AG09309 (cell line): ENCODE measurements around the gene LSP1.

Source experiments
- DNase-seq: peaks from one replicate; pipeline ENCODE4 v3.0.0-alpha.2; 2010; ENCODE audit warnings: low read depth
- H3K4me3 ChIP-seq: 2 replicates; pipeline ENCODE4 v1.5.1; 2011; ENCODE audit warnings: mild to moderate bottlenecking, low read depth, low read length, moderate library complexity; ENCODE audit not compliant: control insufficient read depth
- TF ChIP-seq, protein P1 (sequence below): IDR thresholded peaks from 2 replicates; pipeline ENCODE4 v1.5.1; 2011; ENCODE audit warnings: mild to moderate bottlenecking, low read depth, low read length, inconsistent platforms; ENCODE audit not compliant: insufficient read depth, control insufficient read depth; ENCODE audit errors: missing control alignments

LSP1 gene

DNA sequence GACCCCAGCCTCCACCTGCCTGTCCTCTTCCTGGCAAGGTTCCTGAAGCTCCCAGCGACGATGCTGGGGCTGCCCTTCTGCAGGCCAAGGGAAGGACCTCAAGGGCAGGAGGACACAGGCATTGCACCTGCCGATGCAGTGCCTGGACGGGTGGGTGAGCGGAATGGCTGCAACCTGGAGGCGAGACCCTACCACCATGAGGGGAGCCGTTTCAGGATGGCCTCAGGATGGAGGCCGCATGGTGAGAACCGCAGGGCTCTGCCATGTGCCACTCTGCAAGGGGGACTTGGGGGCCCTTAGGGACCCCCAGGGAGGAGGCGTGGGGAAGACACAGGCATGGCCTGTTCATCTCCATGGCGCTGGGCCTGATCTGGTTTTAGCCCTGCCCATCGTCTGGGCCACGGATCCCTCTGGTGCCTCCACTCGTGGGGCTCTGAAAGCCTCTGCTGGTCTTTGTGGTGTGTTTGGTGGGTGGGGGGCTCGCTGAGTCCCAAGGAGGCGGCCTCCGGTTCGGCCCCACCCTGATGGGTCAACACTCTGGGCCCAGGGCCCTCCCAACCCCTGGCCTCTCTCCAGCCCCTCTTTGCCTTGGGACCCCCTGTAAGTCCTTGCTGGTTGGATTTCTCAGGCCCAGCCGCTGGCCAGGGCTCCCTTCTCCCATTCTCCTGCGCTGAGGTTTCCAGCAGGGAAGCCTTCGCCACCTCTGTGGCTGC lies 1.3 kb upstream of the LSP1 start:
- H3K4me3 ChIP-seq: no peak overlapping the region
- no peak for DNase-seq
- TF ChIP-seq, protein P1, sequence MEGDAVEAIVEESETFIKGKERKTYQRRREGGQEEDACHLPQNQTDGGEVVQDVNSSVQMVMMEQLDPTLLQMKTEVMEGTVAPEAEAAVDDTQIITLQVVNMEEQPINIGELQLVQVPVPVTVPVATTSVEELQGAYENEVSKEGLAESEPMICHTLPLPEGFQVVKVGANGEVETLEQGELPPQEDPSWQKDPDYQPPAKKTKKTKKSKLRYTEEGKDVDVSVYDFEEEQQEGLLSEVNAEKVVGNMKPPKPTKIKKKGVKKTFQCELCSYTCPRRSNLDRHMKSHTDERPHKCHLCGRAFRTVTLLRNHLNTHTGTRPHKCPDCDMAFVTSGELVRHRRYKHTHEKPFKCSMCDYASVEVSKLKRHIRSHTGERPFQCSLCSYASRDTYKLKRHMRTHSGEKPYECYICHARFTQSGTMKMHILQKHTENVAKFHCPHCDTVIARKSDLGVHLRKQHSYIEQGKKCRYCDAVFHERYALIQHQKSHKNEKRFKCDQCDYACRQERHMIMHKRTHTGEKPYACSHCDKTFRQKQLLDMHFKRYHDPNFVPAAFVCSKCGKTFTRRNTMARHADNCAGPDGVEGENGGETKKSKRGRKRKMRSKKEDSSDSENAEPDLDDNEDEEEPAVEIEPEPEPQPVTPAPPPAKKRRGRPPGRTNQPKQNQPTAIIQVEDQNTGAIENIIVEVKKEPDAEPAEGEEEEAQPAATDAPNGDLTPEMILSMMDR: no peak

DNA sequence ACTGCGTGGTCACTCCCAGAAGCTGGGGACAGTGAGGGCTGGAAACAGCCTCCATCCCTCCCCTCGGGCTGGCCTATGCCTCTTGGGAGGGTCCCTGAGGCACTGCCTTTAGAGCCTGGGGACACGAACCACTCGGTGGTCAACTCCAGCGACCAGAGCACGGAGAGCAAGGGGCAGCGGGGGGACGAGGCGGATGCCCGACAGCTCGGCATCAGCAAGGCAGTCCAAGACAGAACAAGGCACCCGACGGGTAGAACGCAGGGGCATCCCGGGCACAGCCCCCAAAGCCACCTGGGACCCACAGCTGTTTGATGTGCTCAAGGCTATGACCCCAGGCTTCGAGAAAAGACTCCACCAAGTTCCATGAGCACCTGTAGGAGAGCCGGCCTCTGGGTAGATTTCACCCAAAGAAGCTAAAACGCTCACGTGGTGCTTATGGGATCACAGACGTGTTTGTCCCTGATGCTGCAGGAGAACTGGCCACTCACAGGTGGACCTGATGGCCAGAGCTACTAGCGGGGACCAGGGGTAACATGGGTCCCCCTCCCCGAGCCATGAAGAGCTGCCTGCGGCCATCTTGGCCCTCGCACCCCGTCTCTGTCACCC lies 510 bp upstream of the LSP1 start:
- TF ChIP-seq, protein P1: no peak
- DNase-seq: no peak
- no peak overlapping the region for H3K4me3 ChIP-seq

DNA sequence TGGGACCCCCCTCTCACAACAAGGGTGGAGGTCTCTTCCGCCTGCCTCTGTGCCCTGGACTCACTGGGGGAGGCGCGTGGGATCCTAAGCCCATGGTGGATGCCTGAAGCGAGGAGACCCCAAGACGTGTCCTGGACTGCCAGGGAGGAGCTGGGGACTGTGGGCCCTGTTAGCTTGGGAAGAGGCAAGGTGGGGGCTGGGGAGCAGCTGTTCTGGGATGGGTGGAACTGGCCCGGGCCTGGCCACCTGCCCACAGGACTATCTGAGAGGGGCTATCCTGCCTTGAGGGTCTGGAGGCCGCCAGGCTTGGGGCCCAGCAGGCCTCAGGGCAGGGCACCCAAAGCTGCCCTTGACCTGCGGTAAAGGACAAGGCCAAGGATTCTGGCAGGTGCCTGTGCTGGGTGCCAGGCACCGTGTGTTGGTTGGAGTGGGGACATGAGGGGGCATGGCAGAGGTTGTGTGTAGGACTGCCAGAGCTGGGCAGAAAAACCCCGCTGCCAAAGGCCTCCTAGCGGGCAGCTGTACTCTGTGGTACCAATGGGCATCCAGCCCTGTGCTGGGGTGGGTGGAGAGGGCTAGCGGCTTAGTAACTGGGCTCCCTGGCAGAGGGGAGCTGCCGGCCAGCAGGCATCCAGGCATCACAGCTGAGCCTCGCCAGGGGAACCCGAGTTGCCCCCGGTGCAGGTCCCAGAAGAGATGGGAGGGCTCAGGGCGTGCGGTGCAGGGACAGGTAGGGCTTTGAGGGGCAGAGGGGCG lies 670 bp downstream of the LSP1 start:
- H3K4me3 ChIP-seq: no peak overlapping the region
- TF ChIP-seq, protein P1: no peak
- no peak for DNase-seq

DNA sequence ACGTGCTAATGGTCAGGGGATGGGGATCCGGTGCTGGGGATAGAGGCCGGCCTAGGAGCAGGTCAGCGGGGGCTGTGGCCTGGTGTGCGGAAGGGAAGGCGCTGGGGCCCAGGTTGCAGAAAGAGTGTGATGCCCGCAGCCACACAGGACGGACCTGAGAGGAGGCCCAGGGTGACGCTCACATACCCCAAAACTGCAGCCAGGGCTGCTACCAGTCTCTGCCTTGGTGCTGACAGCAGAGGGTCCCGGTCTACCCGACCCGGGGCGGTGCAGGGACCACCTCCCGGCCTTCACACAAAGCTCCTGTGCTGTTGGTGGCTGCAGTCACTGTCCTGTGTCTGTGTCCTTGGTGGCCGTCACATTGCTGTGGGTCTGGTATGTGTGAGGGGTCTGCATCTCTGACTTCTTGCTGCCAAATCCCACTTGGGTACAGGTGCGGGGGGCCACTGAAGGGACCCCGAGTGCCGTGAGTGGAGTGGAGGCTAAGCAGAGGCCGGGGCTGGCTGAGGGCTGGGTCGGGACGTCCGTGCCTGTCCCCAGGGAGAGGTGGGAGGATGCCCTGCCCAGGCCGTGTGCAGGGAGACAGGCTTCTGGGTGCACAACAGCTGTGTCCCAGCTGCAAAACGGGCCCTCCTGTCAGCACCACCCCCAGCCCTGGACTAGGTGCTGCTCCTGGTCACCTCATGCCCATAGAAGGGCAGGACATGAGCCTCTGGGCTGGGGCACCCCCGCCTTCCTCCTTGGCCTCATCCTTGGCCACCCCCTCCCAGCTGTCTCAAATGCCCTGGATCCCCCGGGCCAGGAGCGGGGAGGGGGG lies 1.5 kb downstream of the LSP1 start:
- no peak for DNase-seq
- H3K4me3 ChIP-seq: no peak overlapping the region
- TF ChIP-seq, protein P1: no peak

DNA sequence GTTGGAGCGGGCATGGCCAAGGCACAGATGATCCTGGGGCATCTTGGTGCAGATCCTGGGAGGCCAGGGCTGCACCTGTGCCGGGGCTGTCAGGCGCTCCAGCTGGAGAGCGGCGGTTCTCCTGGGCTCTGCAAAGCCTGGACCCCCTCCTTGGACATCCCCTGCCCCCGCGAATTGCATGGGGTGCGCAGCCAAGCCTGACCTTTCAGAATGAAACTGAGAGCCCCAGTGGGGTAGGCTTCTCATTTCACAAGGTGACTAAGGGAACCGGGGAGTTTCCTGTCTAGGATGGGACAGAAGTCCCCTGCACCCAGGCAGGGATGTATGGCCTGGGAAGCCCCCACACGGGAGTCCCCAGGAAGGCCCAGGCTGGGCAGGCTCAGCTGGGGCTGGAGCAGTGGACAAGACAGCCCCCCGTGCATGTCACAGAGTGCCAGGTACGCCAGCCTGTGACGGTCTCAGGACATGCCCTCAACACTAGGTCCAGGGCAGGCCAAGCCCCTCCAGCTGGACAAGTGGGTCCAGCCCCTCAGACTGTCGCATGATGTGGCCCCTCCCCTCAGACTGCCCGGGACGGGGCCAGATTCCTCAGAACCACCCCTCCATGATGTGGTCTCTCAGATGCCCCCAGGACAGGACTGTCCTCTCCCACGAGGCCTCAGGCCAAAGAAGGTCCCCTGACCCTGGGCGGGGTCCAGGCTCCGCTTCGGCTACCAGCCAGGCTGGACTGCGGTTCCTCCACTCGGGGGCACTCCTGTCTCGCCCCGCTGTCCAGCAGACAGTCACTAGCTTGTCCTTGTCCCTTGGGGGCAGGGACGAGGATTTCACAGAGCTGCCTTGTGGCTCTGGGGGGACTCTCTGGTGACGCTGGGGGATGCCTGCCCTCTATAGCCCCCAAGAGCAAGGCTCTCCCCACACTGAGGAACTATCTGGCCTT lies 2.3 kb downstream of the LSP1 start:
- no peak overlapping the region for H3K4me3 ChIP-seq
- TF ChIP-seq, protein P1: no peak
- DNase-seq: no peak
